ENCODE measurements around the gene UNC5CL. TPM values are rescaled to one million over a fixed set of nuclear protein-coding genes. Genes with fewer than 3 reads are reported as not detected.

UNC5CL gene
- total and polyA plus RNA-seq, 2 donors, result 2.7 to 5.8 TPM

DNA sequence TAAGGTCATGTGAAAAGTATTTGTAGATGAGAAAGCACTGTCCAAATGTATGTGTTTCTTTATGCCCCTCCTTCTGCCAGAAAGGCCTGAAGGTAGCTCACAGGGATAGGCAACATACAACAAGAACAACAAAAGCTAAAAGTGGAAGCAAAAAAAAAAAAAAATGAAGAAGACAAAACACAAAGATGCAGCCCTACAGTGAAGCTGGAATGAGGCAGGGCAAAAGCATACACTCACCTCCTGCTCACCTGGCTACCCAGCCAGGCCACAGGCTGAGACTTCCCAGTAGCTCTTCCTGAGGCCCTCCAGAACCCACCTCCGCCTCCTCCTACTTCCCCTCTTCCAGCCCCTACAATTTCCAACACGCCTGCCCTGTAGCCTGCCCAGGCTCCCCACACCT, 2.4 kb downstream of the UNC5CL start:
- no peak overlapping the region for H3K27ac ChIP-seq (ENCODE audit: low read depth in 1 of 2, low read length in 1 of 2)
- no peak overlapping the region for H3K4me3 ChIP-seq (ENCODE audit: low read length in 2 of 2)
- no peaks in the 10 kb centered on the region for H3K9me3 ChIP-seq (ENCODE audit: control insufficient read depth in 2 of 2, insufficient read depth in 1 of 2, low read length in 1 of 2)
- H3K27me3 ChIP-seq (ENCODE audit: control insufficient read depth in 2 of 2, insufficient read depth in 1 of 2, low read length in 1 of 2), result no peaks in the 10 kb centered on the region
- 69% methylated on average over 2 of the region's 2 CpGs for WGBS
- no peaks in the 10 kb centered on the region for H3K4me1 ChIP-seq (ENCODE audit: control insufficient read depth in 2 of 2, insufficient read depth in 2 of 2, low read length in 2 of 2)
- H3K36me3 ChIP-seq (ENCODE audit: control insufficient read depth in 2 of 2, insufficient read depth in 2 of 2, low read length in 1 of 2), result no peaks in the 10 kb centered on the region
- no peak for DNase-seq (ENCODE audit: low read depth in 6 of 9, low spot score in 9 of 9)

DNA sequence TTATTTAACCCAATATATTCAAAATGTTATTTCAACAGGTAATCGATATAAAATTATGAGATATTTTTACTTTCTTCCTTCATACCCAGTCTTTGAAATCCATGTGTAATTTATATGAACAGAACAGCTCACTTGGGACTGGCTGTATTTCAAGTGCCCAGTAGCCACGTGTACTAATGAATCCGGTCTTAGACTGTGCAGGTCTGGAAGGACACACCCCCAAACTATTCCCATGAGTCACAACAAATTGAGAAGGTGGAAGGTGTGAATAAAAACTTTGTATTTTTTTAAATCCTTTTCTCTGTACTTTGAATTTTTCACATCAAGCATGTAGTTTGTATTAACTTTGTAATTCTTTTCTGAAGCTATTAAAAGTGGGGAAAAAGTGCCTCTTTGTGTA, 2.8 kb downstream of the UNC5CL start:
- H3K27me3 ChIP-seq (ENCODE audit: control insufficient read depth in 2 of 2, insufficient read depth in 1 of 2, low read length in 1 of 2), result no peaks in the 10 kb centered on the region
- no peak overlapping the region for H3K27ac ChIP-seq (ENCODE audit: low read depth in 1 of 2, low read length in 1 of 2)
- H3K9me3 ChIP-seq (ENCODE audit: control insufficient read depth in 2 of 2, insufficient read depth in 1 of 2, low read length in 1 of 2), result no peaks in the 10 kb centered on the region
- DNase-seq (ENCODE audit: low read depth in 6 of 9, low spot score in 9 of 9), result no peak
- no peak overlapping the region for H3K4me3 ChIP-seq (ENCODE audit: low read length in 2 of 2)
- H3K4me1 ChIP-seq (ENCODE audit: control insufficient read depth in 2 of 2, insufficient read depth in 2 of 2, low read length in 2 of 2), result no peaks in the 10 kb centered on the region
- 92% methylated on average over 3 of the region's 3 CpGs for WGBS
- H3K36me3 ChIP-seq (ENCODE audit: control insufficient read depth in 2 of 2, insufficient read depth in 2 of 2, low read length in 1 of 2), result no peaks in the 10 kb centered on the region

- Histone ChIP-seq H3K9me3 (ENCODE audit: control insufficient read depth in 2 of 2, insufficient read depth in 1 of 2, low read length in 1 of 2) (no peaks in the 10 kb centered on the region), H3K4me3 (ENCODE audit: low read length in 2 of 2) (no peak overlapping the region), H3K36me3 (ENCODE audit: control insufficient read depth in 2 of 2, insufficient read depth in 2 of 2, low read length in 1 of 2) (no peaks in the 10 kb centered on the region), H3K27ac (ENCODE audit: low read depth in 1 of 2, low read length in 1 of 2) (no peak overlapping the region), H3K4me1 (ENCODE audit: control insufficient read depth in 2 of 2, insufficient read depth in 2 of 2, low read length in 2 of 2) (peaks cover 3 to 10% of the 10 kb centered on the region in 2 donors), H3K27me3 (ENCODE audit: control insufficient read depth in 2 of 2, insufficient read depth in 1 of 2, low read length in 1 of 2) (no peaks in the 10 kb centered on the region)
- 96% methylated on average over 13 of the region's 13 CpGs for WGBS
- DNase-seq (ENCODE audit: low read depth in 6 of 9, low spot score in 9 of 9), result no peak
These were observed 5.2 kb downstream of the UNC5CL start for GRCh38 chr6:41033776-41034175.

DNA sequence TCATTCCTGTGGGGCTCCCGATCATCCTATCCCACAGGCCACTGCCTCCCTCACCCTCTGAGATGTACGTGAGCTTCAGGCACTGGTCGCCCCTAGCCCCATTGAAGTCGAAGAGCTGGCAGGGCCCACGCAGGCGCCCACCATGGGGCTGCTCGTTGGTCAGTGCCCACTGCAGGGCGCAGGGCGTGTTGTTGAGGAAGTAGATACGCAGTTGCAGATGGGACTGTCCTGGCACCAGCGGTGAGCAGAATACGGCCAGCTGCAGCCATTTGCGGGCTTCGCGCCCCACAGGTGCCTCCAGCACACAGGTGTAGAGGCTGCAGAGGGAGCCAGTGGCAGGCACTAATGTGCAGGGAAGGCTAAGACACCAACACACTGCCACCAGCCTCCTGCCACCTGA, 6.2 kb downstream of the UNC5CL start:
- H3K4me1 ChIP-seq (ENCODE audit: control insufficient read depth in 2 of 2, insufficient read depth in 2 of 2, low read length in 2 of 2), result peaks cover 8 to 18% of the 10 kb centered on the region in 2 donors
- no peak for DNase-seq (ENCODE audit: low read depth in 6 of 9, low spot score in 9 of 9)
- no peak overlapping the region for H3K27ac ChIP-seq (ENCODE audit: low read depth in 1 of 2, low read length in 1 of 2)
- no peaks in the 10 kb centered on the region for H3K36me3 ChIP-seq (ENCODE audit: control insufficient read depth in 2 of 2, insufficient read depth in 2 of 2, low read length in 1 of 2)
- no peak overlapping the region for H3K4me3 ChIP-seq (ENCODE audit: low read length in 2 of 2)
- 98% methylated on average over 15 of the region's 15 CpGs for WGBS
- no peaks in the 10 kb centered on the region for H3K27me3 ChIP-seq (ENCODE audit: control insufficient read depth in 2 of 2, insufficient read depth in 1 of 2, low read length in 1 of 2)
- H3K9me3 ChIP-seq (ENCODE audit: control insufficient read depth in 2 of 2, insufficient read depth in 1 of 2, low read length in 1 of 2), result no peaks in the 10 kb centered on the region

DNA sequence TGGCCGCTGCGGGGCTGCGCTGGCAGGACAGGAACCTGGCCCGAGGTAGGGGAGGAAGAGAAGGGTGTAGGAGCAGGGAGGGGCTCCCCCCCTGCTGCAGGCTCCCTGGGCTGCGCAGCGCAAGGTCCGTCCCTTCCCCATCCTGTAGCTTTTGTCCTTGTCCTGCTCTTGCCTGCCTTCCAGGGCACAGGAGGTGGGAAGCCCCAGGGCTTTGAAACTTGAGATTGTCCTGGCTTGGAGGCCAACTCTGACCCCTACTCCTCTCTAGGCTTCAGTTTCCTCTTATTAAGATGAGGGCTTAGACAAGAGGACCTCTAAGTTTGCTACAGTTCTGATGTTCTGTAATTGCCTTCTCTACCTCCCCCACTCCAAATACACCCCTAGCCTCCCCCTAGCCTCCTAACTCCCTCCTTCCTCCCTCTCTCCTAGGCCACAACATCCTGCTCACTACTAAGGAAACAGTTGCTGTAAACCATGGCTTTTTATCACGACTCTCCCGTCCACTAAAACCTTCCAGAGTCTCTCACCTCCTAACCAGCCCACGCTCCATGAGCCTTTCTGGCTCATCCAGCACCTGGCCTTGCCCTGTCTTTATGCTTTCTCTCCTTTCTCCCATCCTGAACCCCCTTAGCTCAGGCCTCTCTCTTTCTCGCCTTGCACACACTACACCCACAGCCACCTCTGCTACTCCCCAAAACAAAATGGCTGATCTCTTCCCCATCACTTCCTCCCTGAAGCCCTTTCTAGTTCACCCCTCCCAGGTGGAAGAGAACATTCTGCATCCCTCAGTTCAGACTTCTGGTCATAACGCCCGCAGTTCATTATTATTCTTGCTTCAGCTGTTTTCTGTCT, 10.2 kb downstream of the UNC5CL start:
- DNase-seq (ENCODE audit: low read depth in 6 of 9, low spot score in 9 of 9), result peak in 7 of 9 donors; percentile 33 to 63 (median 43)

DNA sequence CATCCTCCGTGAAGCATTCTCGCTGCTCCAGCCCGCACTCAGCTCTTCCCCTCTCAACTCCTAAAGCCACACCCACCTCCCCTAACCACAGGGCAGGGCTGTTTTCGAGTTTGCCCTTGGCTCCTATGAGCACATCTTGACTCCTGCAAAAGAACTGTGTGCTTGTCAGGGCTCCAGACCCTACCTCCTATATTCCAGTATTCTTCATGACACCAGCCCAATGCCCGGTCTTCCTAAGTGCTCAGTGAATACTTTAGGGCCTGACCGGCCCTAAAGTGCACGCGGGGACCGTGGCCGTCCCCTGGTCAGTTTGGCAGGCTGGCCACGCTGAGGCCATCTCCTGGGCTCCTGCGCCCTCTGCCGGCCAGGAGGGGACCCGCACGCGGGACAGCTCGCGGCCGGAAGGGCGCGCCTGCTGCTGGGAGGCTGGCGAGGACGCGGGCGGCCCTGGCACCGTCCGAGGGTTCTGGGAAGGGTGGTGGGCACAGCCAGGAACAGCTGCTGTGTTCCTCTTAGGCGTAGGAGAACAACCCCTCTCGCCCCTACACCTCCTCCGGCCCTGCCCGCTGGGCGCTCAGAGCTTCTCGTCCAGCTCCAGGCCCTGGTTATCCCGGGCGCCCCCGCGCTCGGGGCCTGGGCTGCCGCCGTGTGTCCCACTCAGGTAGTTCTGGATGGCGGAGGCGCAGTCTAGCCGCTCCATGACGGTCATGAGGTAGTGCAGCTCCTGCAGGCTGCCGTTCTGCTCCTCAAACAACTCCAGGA, 11.0 kb downstream of the UNC5CL start:
- Histone ChIP-seq H3K27ac (ENCODE audit: low read depth in 1 of 2, low read length in 1 of 2) (peak overlapping the region; percentile 93 to 97), H3K27me3 (ENCODE audit: control insufficient read depth in 2 of 2, insufficient read depth in 1 of 2, low read length in 1 of 2) (no peaks in the 10 kb centered on the region), H3K4me1 (ENCODE audit: control insufficient read depth in 2 of 2, insufficient read depth in 2 of 2, low read length in 2 of 2) (peaks cover 21 to 36% of the 10 kb centered on the region in 2 donors), H3K36me3 (ENCODE audit: control insufficient read depth in 2 of 2, insufficient read depth in 2 of 2, low read length in 1 of 2) (peaks cover 3% of the 10 kb centered on the region in 2 donors), H3K9me3 (ENCODE audit: control insufficient read depth in 2 of 2, insufficient read depth in 1 of 2, low read length in 1 of 2) (no peaks in the 10 kb centered on the region), H3K4me3 (ENCODE audit: low read length in 2 of 2) (peak overlapping the region; percentile 82)
- peak; percentile 79 to 95 (median 86) for DNase-seq (ENCODE audit: low read depth in 6 of 9, low spot score in 9 of 9)
- WGBS, result 2% methylated on average over 45 of the region's 45 CpGs

More for the DNA sequence above, 10.2 kb downstream of the UNC5CL start:
- Histone ChIP-seq H3K36me3 (ENCODE audit: control insufficient read depth in 2 of 2, insufficient read depth in 2 of 2, low read length in 1 of 2) (peaks cover 1 to 3% of the 10 kb centered on the region in 2 donors), H3K4me1 (ENCODE audit: control insufficient read depth in 2 of 2, insufficient read depth in 2 of 2, low read length in 2 of 2) (peaks cover 21 to 36% of the 10 kb centered on the region in 2 donors), H3K4me3 (ENCODE audit: low read length in 2 of 2) (peak overlapping the region; percentile 82), H3K27me3 (ENCODE audit: control insufficient read depth in 2 of 2, insufficient read depth in 1 of 2, low read length in 1 of 2) (no peaks in the 10 kb centered on the region), H3K27ac (ENCODE audit: low read depth in 1 of 2, low read length in 1 of 2) (peak overlapping the region; percentile 93 to 97), H3K9me3 (ENCODE audit: control insufficient read depth in 2 of 2, insufficient read depth in 1 of 2, low read length in 1 of 2) (no peaks in the 10 kb centered on the region)
- 27% methylated on average over 13 of the region's 13 CpGs for WGBS

DNA sequence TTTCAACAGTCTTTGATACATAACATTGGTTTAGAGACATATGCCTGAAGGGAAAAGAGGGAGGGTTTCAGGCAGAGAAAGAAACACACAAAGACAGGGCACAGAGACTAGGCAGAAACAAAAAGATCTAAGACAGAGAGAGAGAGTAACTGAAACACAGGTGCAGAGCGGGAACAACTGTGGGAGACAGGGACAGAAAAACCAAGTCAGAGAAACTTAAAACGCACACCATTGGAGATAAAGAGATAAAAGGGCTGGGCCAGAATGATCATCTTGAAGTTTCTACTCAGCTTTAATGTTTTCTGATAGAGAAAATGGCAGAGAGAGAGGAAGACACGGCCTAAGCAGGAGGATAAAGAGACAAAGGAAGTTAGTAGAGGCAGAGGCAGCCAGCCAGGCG, 11.8 kb downstream of the UNC5CL start:
- peak overlapping the region; percentile 82 for H3K4me3 ChIP-seq (ENCODE audit: low read length in 2 of 2)

GRCh38 chr6:41025966-41026530, 13.0 kb downstream of the UNC5CL start:
- Histone ChIP-seq H3K4me1 (ENCODE audit: control insufficient read depth in 2 of 2, insufficient read depth in 2 of 2, low read length in 2 of 2) (peaks cover 21 to 36% of the 10 kb centered on the region in 2 donors), H3K36me3 (ENCODE audit: control insufficient read depth in 2 of 2, insufficient read depth in 2 of 2, low read length in 1 of 2) (peaks cover 3% of the 10 kb centered on the region in 2 donors), H3K27ac (ENCODE audit: low read depth in 1 of 2, low read length in 1 of 2) (peak overlapping the region in 1 of 2 donors; percentile 93), H3K4me3 (ENCODE audit: low read length in 2 of 2) (peak overlapping the region; percentile 82), H3K9me3 (ENCODE audit: control insufficient read depth in 2 of 2, insufficient read depth in 1 of 2, low read length in 1 of 2) (no peaks in the 10 kb centered on the region), H3K27me3 (ENCODE audit: control insufficient read depth in 2 of 2, insufficient read depth in 1 of 2, low read length in 1 of 2) (no peaks in the 10 kb centered on the region)
- DNase-seq (ENCODE audit: low read depth in 6 of 9, low spot score in 9 of 9), result no peak
- 94% methylated on average over 3 of the region's 3 CpGs for WGBS

More for the DNA sequence above, 11.8 kb downstream of the UNC5CL start:
- H3K36me3 ChIP-seq (ENCODE audit: control insufficient read depth in 2 of 2, insufficient read depth in 2 of 2, low read length in 1 of 2), result peaks cover 3% of the 10 kb centered on the region in 2 donors
- H3K4me1 ChIP-seq (ENCODE audit: control insufficient read depth in 2 of 2, insufficient read depth in 2 of 2, low read length in 2 of 2), result peaks cover 21 to 36% of the 10 kb centered on the region in 2 donors
- no peaks in the 10 kb centered on the region for H3K9me3 ChIP-seq (ENCODE audit: control insufficient read depth in 2 of 2, insufficient read depth in 1 of 2, low read length in 1 of 2)
- peak overlapping the region; percentile 93 to 97 for H3K27ac ChIP-seq (ENCODE audit: low read depth in 1 of 2, low read length in 1 of 2)
- 2% methylated on average over 4 of the region's 4 CpGs for WGBS
- H3K27me3 ChIP-seq (ENCODE audit: control insufficient read depth in 2 of 2, insufficient read depth in 1 of 2, low read length in 1 of 2), result no peaks in the 10 kb centered on the region
- DNase-seq (ENCODE audit: low read depth in 6 of 9, low spot score in 9 of 9), result peak in 5 of 9 donors; percentile 38 to 76 (median 59)
